Ovary (tissue), 9 donors: ENCODE measurements around the gene TTC28. TPM values are rescaled to one million over a fixed set of nuclear protein-coding genes. Genes with fewer than 3 reads are reported as not detected.
A peak's percentile ranks its signal among the peaks of the same experiment; 100 is the strongest.

Source experiments
- DNase-seq, 5 donors: peaks; one replicate each; pipeline ENCODE4 v3.0.0-alpha.2; 2019 to 2020
- H3K27ac ChIP-seq, 2 donors: fragments of 200-600 bp; one replicate each; pipeline versions ENCODE4 v1.5.1 to v1.8.0; 2019 to 2022
- H3K27me3 ChIP-seq: fragments of 200-600 bp; one replicate; pipeline ENCODE4 v1.8.0; 2022
- H3K36me3 ChIP-seq: fragments of 200-600 bp; sonication (generic); one replicate; pipeline ENCODE4 v1.5.1; 2019
- H3K4me1 ChIP-seq: one replicate; pipeline ENCODE4 v1.8.1; 2013; ENCODE audit warnings: mild to moderate bottlenecking, moderate library complexity; ENCODE audit not compliant: insufficient read depth
- H3K4me3 ChIP-seq: fragments of 200-600 bp; sonication (generic); one replicate; pipeline ENCODE4 v1.5.1; 2017
- H3K9me3 ChIP-seq, 2 donors: fragments of 200-600 bp in 1 of 2; sonication (generic) in 1 of 2; one replicate each; pipeline versions ENCODE4 v1.5.1 to v1.8.1; 2013 to 2019; ENCODE audit warnings: mild to moderate bottlenecking in 1 of 2, moderate library complexity in 1 of 2
- EP300 ChIP-seq: sonication (generic); formaldehyde crosslinking; IDR thresholded peaks from one replicate; pipeline ENCODE4 v1.6.1; 2017; ENCODE audit warnings: antibody characterized with exemption
- POLR2A ChIP-seq: fragments of 450-650 bp; IDR thresholded peaks from one replicate; pipeline ENCODE4 v1.6.1; 2017; ENCODE audit warnings: antibody characterized with exemption, mild to moderate bottlenecking, moderate library complexity
- WGBS, 3 donors: extraction: QIAGEN DNeasy Blood & Tissue Kit in 1 of 3; methylation state at CpG; one replicate each; pipeline versions ENCODE4 v1.1.5 to v1.1.7; 2013 to 2017; 5-methylcytosine and 5-hydroxymethylcytosine counted together
- intact Hi-C, 4 donors: fragments of 100-400 bp; cut with DNase I; formaldehyde crosslinking; loops; one replicate each; pipeline versions ENCODE4 v1.11.0 to v1.15.1; 2022 to 2023
- polyA plus RNA-seq, 2 donors: library from polyadenylated mRNA; stranded (reverse); fragments of 200-250 nt in 1 of 2; fragments of 350-450 nt in 1 of 2; fragmentation: Illumina TruSeq in 1 of 2; extraction: RNeasy Lipid Tissue Mini Kit (QIAGEN cat#74804) in 1 of 2; gene quantifications; one replicate each; pipeline ENCODE4 v1.2.3, GENCODE V29; 2013 to 2014
- total RNA-seq, 7 donors: library from RNA; depleted of rRNA in 2 of 7; stranded (reverse); fragments of >200 nt in 2 of 7; fragmentation: NEBNext Ultra II Directional in 3 of 7; extraction: Animal tissue kit (Norgen Biotek cat#: 25700) in 3 of 7; gene quantifications; one replicate each; pipeline versions ENCODE4 v1.1.0 to v1.2.4, GENCODE V29; 2016 to 2023
- TF ChIP-seq, protein P1 (sequence below), 3 donors: fragments of 450-650 bp in 2 of 3; fragments of 200-600 bp in 1 of 3; IDR thresholded peaks; one replicate each; pipeline versions ENCODE4 v1.5.1 to v1.8.0; 2016 to 2022; ENCODE audit warnings: antibody characterized with exemption in 3 of 3, mild to moderate bottlenecking in 1 of 3
- donor health status: DM: no; HTN: no; CAD: no; lungs with moderate emphysema.
- donor health status: DM: no; HTN: no; CAD: no.
- donor health status: Bipolar disorder and iron deficiency.
- donor health status: DM: yes; HTN: yes; CAD: no.
- donor health status: DM: no; HTN: no; CAD: no.
- donor health status: DM: yes; HTN: yes; CAD: no.

TTC28 gene
- total and polyA plus RNA-seq, 9 donors = 16.7 to 127 (median 72.9) TPM

DNA sequence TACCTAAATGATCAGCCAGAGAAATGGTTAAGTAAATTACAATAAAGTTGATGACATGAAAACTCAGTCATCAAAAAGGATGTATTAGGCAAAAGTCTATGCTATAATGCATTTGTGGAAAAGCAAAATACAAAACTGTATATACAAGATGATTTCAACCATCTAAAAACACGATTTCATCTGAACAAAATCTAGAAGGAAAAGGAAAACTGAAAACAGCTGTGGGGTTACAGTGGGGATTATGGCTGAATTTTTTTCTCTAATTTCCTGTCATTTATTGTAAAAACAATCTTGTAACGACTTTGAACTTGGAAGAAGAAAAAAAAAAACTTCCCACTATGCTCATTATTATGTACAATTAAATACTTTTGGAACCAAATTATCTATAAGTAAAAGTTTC lies 31.7 kb upstream of the TTC28 start:
- no peak for DNase-seq
- 19 to 22% (median 21%) methylated on average over 2 of the region's 2 CpGs for WGBS, 3 donors
- Histone ChIP-seq H3K36me3 (no peaks in the 10 kb centered on the region), H3K27ac (peak overlapping the region in 1 of 2 donors; percentile 81), H3K27me3 (no peaks in the 10 kb centered on the region), H3K9me3 (no peaks in the 10 kb centered on the region), H3K4me1 (no peaks in the 10 kb centered on the region), H3K4me3 (no peak overlapping the region)
- intact Hi-C loops = no loop called here
- TF ChIP-seq, protein P1, sequence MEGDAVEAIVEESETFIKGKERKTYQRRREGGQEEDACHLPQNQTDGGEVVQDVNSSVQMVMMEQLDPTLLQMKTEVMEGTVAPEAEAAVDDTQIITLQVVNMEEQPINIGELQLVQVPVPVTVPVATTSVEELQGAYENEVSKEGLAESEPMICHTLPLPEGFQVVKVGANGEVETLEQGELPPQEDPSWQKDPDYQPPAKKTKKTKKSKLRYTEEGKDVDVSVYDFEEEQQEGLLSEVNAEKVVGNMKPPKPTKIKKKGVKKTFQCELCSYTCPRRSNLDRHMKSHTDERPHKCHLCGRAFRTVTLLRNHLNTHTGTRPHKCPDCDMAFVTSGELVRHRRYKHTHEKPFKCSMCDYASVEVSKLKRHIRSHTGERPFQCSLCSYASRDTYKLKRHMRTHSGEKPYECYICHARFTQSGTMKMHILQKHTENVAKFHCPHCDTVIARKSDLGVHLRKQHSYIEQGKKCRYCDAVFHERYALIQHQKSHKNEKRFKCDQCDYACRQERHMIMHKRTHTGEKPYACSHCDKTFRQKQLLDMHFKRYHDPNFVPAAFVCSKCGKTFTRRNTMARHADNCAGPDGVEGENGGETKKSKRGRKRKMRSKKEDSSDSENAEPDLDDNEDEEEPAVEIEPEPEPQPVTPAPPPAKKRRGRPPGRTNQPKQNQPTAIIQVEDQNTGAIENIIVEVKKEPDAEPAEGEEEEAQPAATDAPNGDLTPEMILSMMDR (IDR thresholded peaks at IDR 0.05) = no peak
- TF ChIP-seq POLR2A (no peak), EP300 (no peak)

DNA sequence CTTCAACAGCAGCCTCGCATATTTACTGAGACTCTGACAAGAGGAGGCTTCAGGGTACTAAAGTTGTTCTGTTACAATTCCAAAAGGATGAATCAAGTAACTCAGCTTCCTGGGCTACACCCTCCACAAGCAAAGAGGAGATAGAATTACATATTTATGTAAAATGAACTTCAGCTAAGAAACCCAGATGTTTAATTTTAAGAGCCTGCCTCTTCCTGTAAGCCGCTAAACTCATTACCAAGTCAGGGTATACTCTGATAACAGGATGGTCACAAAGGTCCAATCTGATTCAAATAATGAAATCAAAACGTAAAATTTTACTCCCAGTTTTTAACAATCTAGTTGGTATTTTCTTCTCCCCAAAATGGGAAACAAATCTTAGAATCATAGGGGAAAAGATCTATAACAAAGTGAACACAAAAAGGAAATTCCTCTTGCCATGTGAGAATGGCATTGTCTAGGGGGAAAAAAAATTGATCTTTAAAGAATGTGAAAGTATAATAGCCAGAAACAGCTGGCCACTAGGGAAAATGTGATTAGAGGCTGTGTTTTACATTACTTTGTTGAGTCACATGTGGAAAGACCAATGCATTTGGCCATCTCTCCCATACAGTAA lies 31.0 kb upstream of the TTC28 start:
- intact Hi-C loops = no loop called here
- WGBS, 3 donors = 7 to 18% (median 11%) methylated on average over 3 of the region's 3 CpGs
- no peak for DNase-seq

DNA sequence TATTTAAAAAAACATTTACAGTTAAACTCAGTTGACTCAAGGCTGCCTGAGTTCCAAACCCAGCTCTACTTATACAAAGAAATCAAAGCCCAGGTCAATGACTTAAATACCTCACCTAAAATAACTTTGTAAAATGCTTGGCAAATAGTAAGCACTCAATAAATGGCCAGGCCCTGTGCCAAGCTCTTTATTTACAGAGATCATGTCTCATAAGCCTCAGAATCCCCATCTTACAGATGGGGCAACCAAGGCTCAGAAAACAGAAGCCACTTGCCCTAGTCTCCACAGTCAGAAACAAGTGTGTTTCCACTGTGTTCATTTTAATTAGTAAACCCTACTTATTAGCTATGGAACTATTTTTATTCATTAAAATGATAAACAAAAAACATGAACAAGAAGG lies 30.5 kb upstream of the TTC28 start:
- TF ChIP-seq POLR2A = no peak
- TF ChIP-seq, protein P1 (IDR thresholded peaks at IDR 0.05) = no peak
- no peak for TF ChIP-seq EP300
- no peak for DNase-seq
- Histone ChIP-seq H3K4me3 (no peak overlapping the region), H3K27ac (peak overlapping the region in 1 of 2 donors; percentile 81), H3K9me3 (no peaks in the 10 kb centered on the region), H3K4me1 (no peaks in the 10 kb centered on the region), H3K36me3 (no peaks in the 10 kb centered on the region), H3K27me3 (no peaks in the 10 kb centered on the region)
- intact Hi-C loops = no loop called here

More for the DNA sequence above, 31.0 kb upstream of the TTC28 start:
- H3K4me1 ChIP-seq = no peaks in the 10 kb centered on the region
- no peaks in the 10 kb centered on the region for H3K9me3 ChIP-seq
- H3K27ac ChIP-seq = peak overlapping the region in 1 of 2 donors; percentile 81
- no peaks in the 10 kb centered on the region for H3K27me3 ChIP-seq
- no peak for TF ChIP-seq EP300
- TF ChIP-seq, protein P1 (IDR thresholded peaks at IDR 0.05) = no peak
- TF ChIP-seq POLR2A = no peak
- H3K4me3 ChIP-seq = no peak overlapping the region
- H3K36me3 ChIP-seq = no peaks in the 10 kb centered on the region

DNA sequence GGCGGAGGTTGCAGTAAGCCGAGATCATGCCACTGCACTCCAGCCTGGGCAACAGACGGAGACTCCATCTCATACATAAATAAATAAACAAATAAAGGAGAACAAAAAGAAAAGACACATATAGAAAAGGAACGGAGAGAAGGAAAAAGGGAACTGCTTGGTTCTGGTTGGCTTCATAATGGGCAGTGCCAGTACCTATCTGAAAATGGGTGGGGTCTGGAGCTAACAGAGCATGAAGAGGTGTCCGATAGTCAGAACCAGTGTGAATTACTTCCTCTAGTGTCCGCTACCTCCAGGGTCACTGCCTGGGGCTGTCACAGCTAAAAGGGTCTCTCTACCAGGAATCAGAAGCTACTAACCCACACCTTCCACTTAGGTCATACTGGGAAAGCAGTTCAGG lies 27.2 kb upstream of the TTC28 start:
- no peak overlapping the region for H3K4me3 ChIP-seq
- no peak for DNase-seq
- H3K4me1 ChIP-seq = no peaks in the 10 kb centered on the region
- H3K27ac ChIP-seq = no peak overlapping the region
- no peaks in the 10 kb centered on the region for H3K36me3 ChIP-seq
- 84 to 97% (median 94%) methylated on average over 6 of the region's 6 CpGs for WGBS, 3 donors
- intact Hi-C loops = no loop called here
- TF ChIP-seq POLR2A = no peak
- H3K27me3 ChIP-seq = no peaks in the 10 kb centered on the region
- no peaks in the 10 kb centered on the region for H3K9me3 ChIP-seq

DNA sequence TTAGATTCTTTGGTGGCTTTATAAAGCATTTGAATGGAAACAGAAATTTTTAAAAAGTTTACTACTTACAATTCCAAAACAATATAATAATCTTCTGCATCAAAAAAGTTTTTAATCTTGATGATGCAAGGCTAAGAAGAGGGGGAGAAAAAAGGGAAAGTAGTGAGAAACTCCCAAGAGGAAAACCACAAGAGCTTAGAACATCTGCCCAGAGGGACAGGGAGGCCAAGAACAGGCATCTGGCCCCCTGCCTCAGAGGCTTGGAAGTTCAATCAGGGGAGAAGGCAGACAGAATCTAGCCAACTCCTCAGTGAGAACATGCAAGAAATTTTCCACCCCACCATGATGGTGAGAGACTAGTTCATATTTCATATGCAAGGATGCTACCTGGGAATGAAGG lies 23.8 kb upstream of the TTC28 start:
- DNase-seq = no peak
- TF ChIP-seq, protein P1 (IDR thresholded peaks at IDR 0.05) = no peak
- TF ChIP-seq EP300 = no peak
- no peak for TF ChIP-seq POLR2A
- no peak overlapping the region for H3K27ac ChIP-seq
- intact Hi-C loops = no loop called here
- H3K27me3 ChIP-seq = no peaks in the 10 kb centered on the region
- no peaks in the 10 kb centered on the region for H3K4me1 ChIP-seq
- no peaks in the 10 kb centered on the region for H3K9me3 ChIP-seq
- no peaks in the 10 kb centered on the region for H3K36me3 ChIP-seq
- H3K4me3 ChIP-seq = no peak overlapping the region
